Measurements from ENCODE around the gene CEP20. TPM values are rescaled to one million over a fixed set of nuclear protein-coding genes. Genes with fewer than 3 reads are reported as not detected.
A peak's percentile ranks its signal among the peaks of the same experiment; 100 is the strongest.

Gene CEP20
- total and polyA plus RNA-seq, 3 donors from 2014 or later = 32.4 to 70.6 (median 45.1) TPM

- intact Hi-C loops (cut with DNase I; ENCODE audit: low total_unique reads) = no loop called here
- Histone ChIP-seq H3K27me3 (no peaks in the 10 kb centered on the region), H3K4me1 (peaks cover 10% of the 10 kb centered on the region), H3K9me3 (no peaks in the 10 kb centered on the region), H3K27ac (peak overlapping the region; percentile 9 to 54), H3K4me3 (no peak overlapping the region), H3K36me3 (ENCODE audit: low read depth, missing control alignments) (no peaks in the 10 kb centered on the region)
- WGBS, 2 donors = 50 to 52% methylated on average over 9 of the region's 9 CpGs
- DNase-seq = no peak
- no peak for TF ChIP-seq POLR2A (IDR thresholded peaks at IDR 0.05)
- no peak for TF ChIP-seq CTCF (IDR thresholded peaks at IDR 0.05)
These were observed 54.9 kb downstream of the CEP20 start for GRCh38 chr16:15833541-15833940.

- peaks cover 10% of the 10 kb centered on the region for H3K4me1 ChIP-seq
- TF ChIP-seq POLR2A (IDR thresholded peaks at IDR 0.05) (no peak), CTCF (IDR thresholded peaks at IDR 0.05) (no peak)
- H3K4me3 ChIP-seq = no peak overlapping the region
- no peak for DNase-seq
- H3K27ac ChIP-seq = peak overlapping the region in 1 of 2 donors; percentile 18
- no peaks in the 10 kb centered on the region for H3K36me3 ChIP-seq (ENCODE audit: low read depth, missing control alignments)
- no peaks in the 10 kb centered on the region for H3K27me3 ChIP-seq
- intact Hi-C loops (cut with DNase I; ENCODE audit: low total_unique reads) = no loop called here
- no peaks in the 10 kb centered on the region for H3K9me3 ChIP-seq
- 91 to 96% methylated on average over 6 of the region's 6 CpGs for WGBS, 2 donors
These were observed 56.2 kb downstream of the CEP20 start for GRCh38 chr16:15832241-15832640.

- TF ChIP-seq CTCF (IDR thresholded peaks at IDR 0.05) (no peak), POLR2A (IDR thresholded peaks at IDR 0.05) (no peak)
These were observed 57.5 kb downstream of the CEP20 start for GRCh38 chr16:15830832-15831451.

GRCh38 chr16:15829460-15829859, 58.9 kb downstream of the CEP20 start:
- no peak for TF ChIP-seq POLR2A (IDR thresholded peaks at IDR 0.05)
- TF ChIP-seq CTCF (IDR thresholded peaks at IDR 0.05) = no peak
- Histone ChIP-seq H3K27me3 (no peaks in the 10 kb centered on the region), H3K4me1 (peaks cover 7% of the 10 kb centered on the region), H3K27ac (peak overlapping the region in 1 of 2 donors; percentile 79), H3K9me3 (no peaks in the 10 kb centered on the region), H3K4me3 (no peak overlapping the region), H3K36me3 (ENCODE audit: low read depth, missing control alignments) (no peaks in the 10 kb centered on the region)
- WGBS, 2 donors = 38 to 46% methylated on average over 9 of the region's 9 CpGs
- DNase-seq = peak; percentile 78
- intact Hi-C loops (cut with DNase I; ENCODE audit: low total_unique reads) = no loop called here

More at GRCh38 chr16:15830832-15831451, 57.5 kb downstream of the CEP20 start:
- Histone ChIP-seq H3K9me3 (no peaks in the 10 kb centered on the region), H3K4me1 (peaks cover 10% of the 10 kb centered on the region), H3K27me3 (no peaks in the 10 kb centered on the region), H3K36me3 (ENCODE audit: low read depth, missing control alignments) (no peaks in the 10 kb centered on the region), H3K27ac (no peak overlapping the region), H3K4me3 (no peak overlapping the region)
- DNase-seq = no peak
- intact Hi-C loops (cut with DNase I; ENCODE audit: low total_unique reads) = no loop called here
- 81 to 93% methylated on average over 6 of the region's 6 CpGs for WGBS, 2 donors
